ENCODE data around the gene RTP4. TPM values are rescaled to one million over a fixed set of nuclear protein-coding genes. Genes with fewer than 3 reads are reported as not detected.

RTP4 gene
- total and polyA plus RNA-seq, 2 of the 8 experiments (the other 6 are each of a cell fraction or from before 2014, with no cell fraction given) = not detected

DNA sequence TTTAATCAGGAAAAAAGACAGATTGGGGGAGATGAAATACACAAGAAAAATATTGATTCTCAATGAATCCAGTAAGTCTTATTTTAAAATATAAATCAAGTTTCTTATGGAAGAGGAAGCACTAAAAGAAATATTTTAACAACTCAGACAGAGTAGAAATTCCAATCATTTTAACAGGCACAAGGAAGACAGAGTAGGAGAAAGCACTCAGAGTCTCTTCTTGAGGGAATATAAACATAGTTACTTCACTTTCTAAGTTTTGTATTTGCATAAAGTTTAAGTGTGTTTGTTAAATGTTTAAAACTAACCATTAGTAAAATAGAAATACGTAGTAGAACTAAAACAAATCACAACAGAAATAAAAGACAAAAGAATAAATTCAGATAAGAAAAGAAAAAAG lies 24.5 kb upstream of the RTP4 start (continued):
- TF ChIP-seq E2F6 (IDR thresholded peaks at IDR 0.05) = no peak
- TF ChIP-seq SP4 (IDR thresholded peaks at IDR 0.05; ENCODE audit: low read length) = no peak
- TF ChIP-seq JUND (IDR thresholded peaks at IDR 0.05; ENCODE audit: low read length) = no peak
- TF ChIP-seq MAFK (IDR thresholded peaks at IDR 0.05; ENCODE audit: low read depth, low read length) = no peak
- no peak for TF ChIP-seq GTF2F1 (IDR thresholded peaks at IDR 0.05; ENCODE audit: borderline replicate concordance, low read depth, low read length)
- no peak for TF ChIP-seq POLR2AphosphoS5 (IDR thresholded peaks at IDR 0.05; ENCODE audit: low read depth, low read length)
- TF ChIP-seq CBX8 (IDR thresholded peaks at IDR 0.05; ENCODE audit: borderline replicate concordance, low read depth, low read length) = no peak
- no peak for TF ChIP-seq KDM1A (IDR thresholded peaks at IDR 0.05; ENCODE audit: borderline replicate concordance, low read length)
- TF ChIP-seq RAD21 (IDR thresholded peaks at IDR 0.05 in 1 of 2, conservative IDR thresholded peaks at IDR 0.05 in 1 of 2; ENCODE audit: low read depth in 2 of 2, low read length in 2 of 2) = no peak
- TF ChIP-seq HDAC6 (IDR thresholded peaks at IDR 0.05; ENCODE audit: low read depth, low read length) = no peak
